DND-41 (cell line): ENCODE results near the gene GLT8D2.

Source experiments
- ATAC-seq: fragments of 200-7000 bp; cut with Tn5 transposase; 3 replicates; pipeline ENCODE4 v1.9.1; 2021; ENCODE audit warnings: low read depth; ENCODE audit not compliant: insufficient read depth
- DNase-seq: peaks from one replicate; pipeline ENCODE4 v3.0.0-alpha.2; 2020
- H2AFZ ChIP-seq: 2 replicates; pipeline ENCODE4 v1.6.0; 2012; ENCODE audit warnings: low read depth, low read length
- H3K27ac ChIP-seq: 2 replicates; pipeline ENCODE4 v1.5.1; 2012; ENCODE audit warnings: low read length, inconsistent platforms
- H3K27me3 ChIP-seq: fragments of 200-600 bp; sonication (generic); 2 replicates; pipeline ENCODE4 v1.6.0; 2012; ENCODE audit warnings: low read length, mild to moderate bottlenecking, inconsistent platforms; ENCODE audit not compliant: insufficient read depth, poor library complexity
- H3K36me3 ChIP-seq: 2 replicates; pipeline ENCODE4 v1.5.1; 2012; ENCODE audit warnings: low read length, inconsistent platforms; ENCODE audit not compliant: insufficient read depth
- H3K4me1 ChIP-seq: 2 replicates; pipeline ENCODE4 v1.5.1; 2012; ENCODE audit warnings: mild to moderate bottlenecking, low read length; ENCODE audit not compliant: insufficient read depth
- H3K4me2 ChIP-seq: 2 replicates; pipeline ENCODE4 v1.6.0; 2012; ENCODE audit warnings: mild to moderate bottlenecking, moderate library complexity, low read length, inconsistent platforms; ENCODE audit not compliant: insufficient read depth
- H3K4me3 ChIP-seq, 2 experiments: fragments of 200-600 bp in 1 of 2; shearing (Covaris generic) in 1 of 2; 2 replicates each; pipeline ENCODE4 v1.5.1; 2012 to 2016; ENCODE audit warnings: inconsistent platforms in 2 of 2, low read length in 2 of 2, mild to moderate bottlenecking in 2 of 2, low read depth in 1 of 2, moderate library complexity in 1 of 2
- H3K79me2 ChIP-seq: 2 replicates; pipeline ENCODE4 v1.6.0; 2012; ENCODE audit warnings: low read length, inconsistent platforms; ENCODE audit not compliant: insufficient read depth
- H3K9ac ChIP-seq: 2 replicates; pipeline ENCODE4 v1.6.0; 2012; ENCODE audit warnings: low read depth, mild to moderate bottlenecking, inconsistent platforms, low read length, moderate library complexity
- H3K9me3 ChIP-seq: 2 replicates; pipeline ENCODE4 v1.5.1; 2012; ENCODE audit warnings: low read length, moderate library complexity, mild to moderate bottlenecking, inconsistent platforms; ENCODE audit not compliant: insufficient read depth, severe bottlenecking
- H4K20me1 ChIP-seq: 2 replicates; pipeline ENCODE4 v1.6.0; 2012; ENCODE audit warnings: low read length; ENCODE audit not compliant: insufficient read depth
- CTCF ChIP-seq: IDR thresholded peaks from 2 replicates; pipeline ENCODE4 v1.5.1; 2012; ENCODE audit warnings: borderline replicate concordance, low read length, moderate library complexity, mild to moderate bottlenecking; ENCODE audit not compliant: poor library complexity, severe bottlenecking; ENCODE audit errors: extremely low read depth
- EZH2 ChIP-seq: IDR thresholded peaks from 3 replicates; pipeline ENCODE4 v1.6.1; 2012; ENCODE audit warnings: borderline replicate concordance, low read depth, mild to moderate bottlenecking, moderate library complexity, low read length, inconsistent platforms; ENCODE audit not compliant: severe bottlenecking

The GLT8D2 gene

GRCh38 chr12:104080764-104081163, 30.8 kb upstream of the GLT8D2 start:
- H3K4me1 ChIP-seq: no peaks in the 10 kb centered on the region
- H3K9ac ChIP-seq: no peak overlapping the region
- TF ChIP-seq CTCF (no peak), EZH2 (no peak)

DNA sequence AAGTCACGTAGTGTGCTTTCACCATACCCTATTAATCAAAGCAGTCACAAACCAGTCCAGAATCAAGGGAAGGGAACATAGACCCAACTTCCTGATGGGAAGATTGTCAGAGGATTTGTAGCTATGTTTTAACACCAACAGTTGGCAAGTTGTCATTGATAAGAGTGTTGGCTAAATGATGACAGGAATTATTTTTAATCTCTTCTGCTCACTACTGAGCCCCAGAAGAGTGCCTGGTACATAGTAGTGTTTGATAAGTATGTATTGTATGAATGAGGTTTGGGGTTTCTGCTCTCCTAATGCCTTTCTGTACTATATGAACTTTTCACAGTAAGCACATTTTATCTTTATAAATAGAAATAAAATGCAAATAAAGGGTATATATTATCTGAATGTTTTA, 29.0 kb upstream of the GLT8D2 start:
- H3K9me3 ChIP-seq: no peaks in the 10 kb centered on the region
- H3K36me3 ChIP-seq: peaks cover 41% of the 10 kb centered on the region
- no peak overlapping the region for H3K9ac ChIP-seq
- no peak overlapping the region for H3K4me3 ChIP-seq
- H4K20me1 ChIP-seq: no peaks in the 10 kb centered on the region
- DNase-seq: no peak
- no peaks in the 10 kb centered on the region for H3K4me1 ChIP-seq
- H3K4me2 ChIP-seq: no peak overlapping the region
- no peak for ATAC-seq
- H3K27me3 ChIP-seq: no peaks in the 10 kb centered on the region
- no peak overlapping the region for H3K27ac ChIP-seq
- no peak overlapping the region for H2AFZ ChIP-seq
- TF ChIP-seq EZH2: no peak
- no peak for TF ChIP-seq CTCF
- peaks cover 15% of the 10 kb centered on the region; the same call in 1 of the 2 replicates for H3K79me2 ChIP-seq

More at GRCh38 chr12:104080764-104081163, 30.8 kb upstream of the GLT8D2 start:
- no peaks in the 10 kb centered on the region for H3K27me3 ChIP-seq
- H3K9me3 ChIP-seq: no peaks in the 10 kb centered on the region
- H3K36me3 ChIP-seq: peaks cover 49% of the 10 kb centered on the region
- DNase-seq: no peak
- H3K27ac ChIP-seq: no peak overlapping the region
- no peak for ATAC-seq
- H3K4me2 ChIP-seq: no peak overlapping the region
- H2AFZ ChIP-seq: no peak overlapping the region
- peaks cover 11% of the 10 kb centered on the region; the same call in 1 of the 2 replicates for H3K79me2 ChIP-seq
- H3K4me3 ChIP-seq: no peak overlapping the region
- H4K20me1 ChIP-seq: no peaks in the 10 kb centered on the region

- no peak overlapping the region for H3K4me2 ChIP-seq
- H3K4me3 ChIP-seq: no peak overlapping the region
- peaks cover 18% of the 10 kb centered on the region for H3K79me2 ChIP-seq
Observed at GRCh38 chr12:104073699-104074098, 23.7 kb upstream of the GLT8D2 start.

More at GRCh38 chr12:104073699-104074098, 23.7 kb upstream of the GLT8D2 start:
- no peaks in the 10 kb centered on the region for H4K20me1 ChIP-seq
- no peak overlapping the region for H2AFZ ChIP-seq
- H3K9me3 ChIP-seq: no peaks in the 10 kb centered on the region
- DNase-seq (no peak), ATAC-seq (no peak)
- no peak for TF ChIP-seq CTCF
- no peak for TF ChIP-seq EZH2
- H3K4me1 ChIP-seq: no peaks in the 10 kb centered on the region
- peaks cover 35% of the 10 kb centered on the region for H3K36me3 ChIP-seq
- no peak overlapping the region for H3K9ac ChIP-seq
- no peaks in the 10 kb centered on the region for H3K27me3 ChIP-seq
- no peak overlapping the region for H3K27ac ChIP-seq
